Dermis blood vessel endothelial cell (primary cell): ENCODE results near the gene LAMA4. TPM values are rescaled to one million over a fixed set of nuclear protein-coding genes. Genes with fewer than 3 reads are reported as not detected.
A peak's percentile ranks its signal among the peaks of the same experiment; 100 is the strongest.

ENCODE experiments used
- DNase-seq: peaks from one replicate; pipeline ENCODE4 v3.0.0; 2010
- total RNA-seq: library from RNA; depleted of rRNA; stranded (reverse); fragments of >200 nt; gene quantifications from 2 replicates; pipeline ENCODE4 v1.2.3, GENCODE V29; 2014

The LAMA4 gene
- total RNA-seq, 1 donor from 2014 or later = 842 TPM

DNA sequence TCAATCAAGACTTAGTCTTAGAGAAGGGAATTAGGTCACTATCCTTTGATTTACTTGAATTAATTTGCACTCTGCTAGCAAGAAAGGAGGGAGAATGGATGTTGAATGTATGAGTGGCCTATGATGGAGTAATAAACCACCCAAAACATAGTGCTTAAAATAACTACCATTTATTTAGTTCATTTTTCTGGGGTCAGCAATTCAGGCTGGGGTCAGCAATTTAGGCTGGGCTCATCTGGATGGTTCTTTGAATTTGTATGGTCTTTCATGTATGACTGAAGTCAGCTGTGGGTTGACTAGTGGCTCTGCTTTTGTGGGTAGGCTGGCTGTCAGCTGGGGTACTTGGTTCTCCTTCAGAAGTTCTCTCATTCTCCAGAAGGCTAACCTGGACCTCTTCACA, 21.0 kb upstream of the LAMA4 start:
- no peak for DNase-seq

DNA sequence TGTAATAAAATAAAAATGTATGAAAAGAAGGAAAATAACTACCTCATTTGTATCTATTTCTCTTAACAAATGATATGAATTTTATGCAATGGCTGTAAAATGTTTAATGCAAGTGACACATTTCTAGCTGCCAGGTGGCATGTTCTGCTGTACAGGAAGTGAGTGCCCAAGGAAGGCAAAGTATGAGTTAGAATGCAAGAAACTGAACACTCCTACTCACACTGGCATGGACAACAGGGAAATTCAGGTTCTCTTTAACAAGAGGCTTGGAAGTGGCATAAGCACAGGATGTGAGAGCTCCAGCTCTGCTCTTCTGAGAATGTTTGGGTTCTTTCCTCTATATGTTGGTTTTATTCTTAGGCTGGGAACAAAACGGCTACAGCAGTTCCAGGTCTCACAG, 20.4 kb upstream of the LAMA4 start:
- no peak for DNase-seq

DNA sequence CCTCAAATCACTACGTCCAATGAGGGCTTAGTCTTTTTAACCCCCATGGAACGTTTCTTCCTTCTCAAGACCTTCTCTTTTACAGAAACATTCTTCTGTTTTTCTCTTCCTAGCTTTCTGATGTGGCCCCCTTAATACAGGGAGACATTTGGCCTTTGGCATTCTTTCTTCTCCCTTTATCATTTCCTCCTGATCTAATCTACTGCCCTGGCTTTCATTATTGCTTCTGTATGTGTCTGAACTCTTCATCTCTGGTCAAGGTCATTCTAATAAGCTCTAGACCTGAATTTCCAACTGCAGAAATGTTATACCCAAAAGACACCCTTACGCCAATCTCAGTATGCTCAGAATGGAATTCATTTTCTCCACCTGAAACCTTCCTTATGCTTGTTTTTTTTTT, 18.4 kb upstream of the LAMA4 start:
- DNase-seq = no peak

DNA sequence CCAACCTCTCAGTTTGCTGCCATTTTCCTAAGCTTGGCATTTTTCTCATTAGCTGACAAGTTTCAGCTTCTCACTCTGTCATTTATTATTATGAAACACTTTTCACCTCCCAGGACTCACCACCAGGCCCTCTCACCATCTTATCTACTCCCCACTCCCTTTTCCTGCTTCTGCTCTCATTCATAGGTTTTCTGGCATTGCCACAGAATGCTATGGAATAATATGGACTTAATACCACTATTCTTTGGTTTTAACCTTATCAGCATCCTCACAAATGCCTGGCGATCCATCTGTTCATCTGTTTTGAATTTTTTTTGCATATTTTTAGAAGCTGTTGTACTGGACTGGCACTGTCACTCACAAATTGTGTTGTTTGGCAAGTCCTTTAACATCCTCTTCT, 16.4 kb upstream of the LAMA4 start:
- no peak for DNase-seq

- no peak for DNase-seq
These were observed 15.7 kb upstream of the LAMA4 start for GRCh38 chr6:112269979-112270566.

GRCh38 chr6:112269114-112269513, 14.7 kb upstream of the LAMA4 start:
- DNase-seq = peak; percentile 86

DNA sequence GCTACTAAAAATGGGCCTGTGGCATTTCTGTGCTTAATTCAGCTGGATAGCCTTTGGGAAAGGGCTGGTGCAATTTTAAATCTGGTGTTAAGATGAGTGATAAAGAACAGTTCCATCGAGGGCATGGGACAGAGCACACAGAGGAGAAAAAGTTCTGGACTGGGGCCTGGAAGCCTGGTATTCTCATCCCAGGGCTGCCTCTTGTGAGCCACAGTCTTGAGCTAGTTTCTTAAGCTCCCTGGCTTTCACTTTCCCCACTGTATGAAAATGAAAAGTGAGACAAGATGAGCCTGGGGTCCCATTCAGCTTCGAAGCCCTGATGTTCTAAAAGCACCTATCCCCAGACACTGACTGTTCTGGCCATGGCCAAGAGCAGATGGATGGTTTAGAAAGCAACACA, 14.3 kb upstream of the LAMA4 start:
- DNase-seq = peak; percentile 24

DNA sequence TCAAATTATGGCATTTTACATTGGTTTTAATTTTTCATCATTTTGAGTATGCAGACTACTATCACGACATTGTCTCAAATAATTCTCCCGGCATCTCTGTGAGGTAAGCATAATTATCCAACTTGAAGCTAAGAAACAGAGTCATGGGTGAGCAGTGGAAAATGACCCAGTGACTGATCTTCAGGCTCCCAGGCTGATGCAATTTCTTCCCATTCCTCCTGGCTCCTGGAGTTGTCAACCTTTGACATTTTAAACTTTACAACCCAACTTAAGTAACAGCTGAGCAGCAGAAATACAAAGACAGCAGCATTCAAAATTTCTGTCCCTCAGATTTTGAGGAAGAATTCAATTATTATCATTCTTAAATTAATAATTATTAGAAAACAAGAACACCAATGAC, 13.7 kb upstream of the LAMA4 start:
- no peak for DNase-seq

- DNase-seq = no peak
These were observed 12.0 kb upstream of the LAMA4 start for GRCh38 chr6:112266331-112266730.

DNA sequence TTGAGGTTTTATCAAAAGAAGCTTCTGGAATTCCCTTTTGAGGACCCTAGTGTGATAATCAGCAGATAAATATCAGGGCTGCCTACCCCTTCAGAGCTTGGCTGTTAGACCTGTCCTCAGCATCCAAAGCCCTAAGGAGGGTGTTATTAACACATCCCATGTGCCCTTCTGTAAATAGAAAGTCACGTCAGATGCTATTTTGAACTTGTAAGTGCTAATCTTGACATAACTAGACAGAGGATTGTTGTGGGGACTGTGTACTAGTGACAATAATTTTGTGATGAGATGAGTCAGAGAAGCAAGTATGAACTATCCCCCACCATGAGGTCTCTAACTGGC, 4.9 kb upstream of the LAMA4 start:
- DNase-seq = no peak

GRCh38 chr6:112258642-112259336, 4.4 kb upstream of the LAMA4 start:
- DNase-seq = no peak

GRCh38 chr6:112257178-112257855, 3.0 kb upstream of the LAMA4 start:
- DNase-seq = no peak

DNA sequence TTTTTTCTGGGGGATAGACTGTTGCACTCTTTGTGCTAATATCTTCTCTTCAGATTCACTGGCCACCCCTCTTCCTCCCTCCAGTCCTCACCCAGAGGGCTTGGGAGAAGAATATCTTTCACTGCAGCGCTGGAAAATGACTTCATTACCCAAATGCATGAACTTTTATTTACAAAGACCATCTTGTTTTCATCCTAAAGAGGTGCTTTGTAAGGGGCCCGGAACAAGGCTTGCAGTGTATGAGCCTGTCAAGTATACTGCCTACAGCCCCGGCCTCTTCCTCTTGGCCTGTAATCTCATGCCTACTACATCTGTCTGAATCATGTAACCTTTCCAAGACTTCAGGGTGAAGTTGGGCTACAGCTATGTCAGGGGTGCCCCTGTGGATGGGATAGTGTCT, 554 bp upstream of the LAMA4 start:
- peak; percentile 49 for DNase-seq

GRCh38 chr6:112253498-112253840, 898 bp downstream of the LAMA4 start:
- DNase-seq = peak; percentile 52

DNA sequence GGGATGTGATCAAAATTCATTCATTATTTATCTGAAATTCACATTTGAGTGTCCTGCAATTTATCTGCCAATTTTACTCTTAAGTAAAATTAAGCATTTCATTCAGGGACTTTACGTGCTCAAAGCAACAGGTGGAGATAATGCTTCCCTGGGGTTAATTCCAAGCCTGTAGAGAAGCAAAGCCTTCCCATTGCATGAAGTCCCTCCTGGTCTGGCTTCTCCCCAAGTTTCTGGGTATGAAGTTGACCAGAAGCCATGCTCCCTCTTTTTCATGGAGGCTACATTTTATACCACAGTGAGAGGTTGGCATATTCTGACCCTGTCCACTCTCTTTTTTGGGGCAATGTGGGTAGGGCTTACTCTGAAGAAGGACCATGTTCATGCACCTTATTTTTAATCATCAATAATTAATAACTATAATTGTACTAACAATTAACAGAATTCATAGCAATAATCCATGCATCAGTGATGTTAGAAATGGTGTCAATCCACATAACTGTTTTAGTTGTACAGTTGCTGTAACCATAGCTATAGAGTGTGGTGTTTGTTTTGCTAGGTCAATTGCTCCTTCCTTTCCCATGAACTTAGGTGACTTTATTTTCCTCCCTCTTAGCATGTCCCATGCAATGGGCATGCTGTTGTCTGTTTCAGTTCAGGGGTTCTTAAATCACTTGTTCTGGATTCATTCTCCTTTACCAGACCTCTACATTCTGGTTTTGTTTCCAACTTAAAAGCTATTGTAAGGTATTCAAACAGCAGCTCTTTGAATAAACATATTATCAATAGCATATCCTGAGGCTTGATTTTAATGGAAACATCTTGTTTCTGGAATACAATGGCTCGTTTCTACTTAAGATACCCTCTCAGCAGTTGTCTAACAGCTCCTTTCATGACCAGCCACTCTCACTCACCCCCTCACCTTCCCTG, 1.5 kb downstream of the LAMA4 start:
- peak; percentile 88 for DNase-seq

DNA sequence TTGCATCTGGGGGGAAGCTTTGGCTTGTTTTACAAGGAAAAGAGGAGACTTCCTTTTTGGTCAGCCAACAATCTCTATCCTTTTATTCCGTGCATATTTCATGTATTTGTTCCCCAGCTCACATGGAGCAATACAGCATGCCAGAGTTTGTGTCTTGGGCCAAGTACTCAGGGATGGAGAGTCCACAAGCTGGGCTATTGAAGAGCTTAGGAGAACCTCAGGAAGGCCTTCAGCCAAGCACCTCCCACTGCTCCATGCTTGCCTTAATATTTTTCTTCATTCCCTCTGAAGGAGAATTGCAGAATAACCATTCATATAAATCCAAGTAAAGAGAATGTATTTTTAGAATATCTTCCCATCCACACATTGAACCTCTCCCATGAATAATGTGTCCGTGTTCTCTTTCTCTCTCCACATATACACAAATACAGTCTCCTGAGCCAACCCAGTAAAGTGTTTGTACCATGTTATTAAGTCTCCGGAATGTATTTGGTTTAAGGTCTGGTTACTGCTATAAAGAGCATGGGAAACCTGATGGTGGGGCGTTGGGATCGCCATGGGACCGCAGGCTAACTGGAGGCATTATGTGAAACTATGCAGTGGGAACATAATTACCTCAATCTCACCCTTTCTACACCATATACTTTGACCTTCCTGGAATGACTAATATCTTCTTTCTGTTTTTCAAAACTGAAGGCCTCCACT, 3.0 kb downstream of the LAMA4 start:
- DNase-seq = peak; percentile 71

DNA sequence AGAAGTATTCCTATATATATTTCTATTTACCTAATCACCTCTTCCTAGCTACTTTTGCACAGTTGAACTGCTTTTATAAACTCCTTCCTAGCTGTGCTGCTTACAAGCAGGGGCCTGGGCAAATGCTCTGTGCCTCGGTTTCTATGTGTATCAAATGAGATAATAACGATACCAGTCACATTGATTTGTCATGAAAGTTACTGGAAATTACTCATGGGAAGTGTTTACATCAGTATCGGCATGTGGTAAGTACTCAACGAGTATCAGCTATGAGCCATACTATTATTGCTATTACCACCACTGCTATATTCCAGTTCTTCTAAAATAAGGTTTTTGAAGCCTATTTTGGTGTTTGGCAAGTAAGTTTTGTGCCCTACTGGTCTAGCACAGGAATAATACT, 4.9 kb downstream of the LAMA4 start:
- DNase-seq = peak; percentile 72

DNA sequence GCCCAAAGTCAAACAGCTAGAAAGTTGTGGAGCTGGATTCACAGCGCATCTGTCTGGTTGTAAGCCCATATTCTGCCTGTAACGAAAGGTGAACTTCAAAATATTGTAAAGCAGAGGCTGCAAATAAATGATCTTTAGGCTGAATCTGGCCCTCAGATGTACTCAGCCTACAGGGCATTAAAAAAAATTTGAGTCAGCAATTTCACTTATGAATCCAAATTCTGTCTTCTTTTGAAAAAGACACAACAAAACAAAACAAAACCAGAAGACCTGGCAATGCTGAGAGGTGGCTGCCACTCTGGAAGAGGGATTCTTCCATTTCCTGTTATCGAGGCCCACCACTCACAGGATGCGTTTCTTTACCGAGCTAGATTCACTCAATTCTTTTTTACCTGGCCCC, 7.1 kb downstream of the LAMA4 start:
- peak; percentile 5 for DNase-seq

GRCh38 chr6:112245511-112246203, 8.7 kb downstream of the LAMA4 start:
- peak; percentile 8 for DNase-seq

DNA sequence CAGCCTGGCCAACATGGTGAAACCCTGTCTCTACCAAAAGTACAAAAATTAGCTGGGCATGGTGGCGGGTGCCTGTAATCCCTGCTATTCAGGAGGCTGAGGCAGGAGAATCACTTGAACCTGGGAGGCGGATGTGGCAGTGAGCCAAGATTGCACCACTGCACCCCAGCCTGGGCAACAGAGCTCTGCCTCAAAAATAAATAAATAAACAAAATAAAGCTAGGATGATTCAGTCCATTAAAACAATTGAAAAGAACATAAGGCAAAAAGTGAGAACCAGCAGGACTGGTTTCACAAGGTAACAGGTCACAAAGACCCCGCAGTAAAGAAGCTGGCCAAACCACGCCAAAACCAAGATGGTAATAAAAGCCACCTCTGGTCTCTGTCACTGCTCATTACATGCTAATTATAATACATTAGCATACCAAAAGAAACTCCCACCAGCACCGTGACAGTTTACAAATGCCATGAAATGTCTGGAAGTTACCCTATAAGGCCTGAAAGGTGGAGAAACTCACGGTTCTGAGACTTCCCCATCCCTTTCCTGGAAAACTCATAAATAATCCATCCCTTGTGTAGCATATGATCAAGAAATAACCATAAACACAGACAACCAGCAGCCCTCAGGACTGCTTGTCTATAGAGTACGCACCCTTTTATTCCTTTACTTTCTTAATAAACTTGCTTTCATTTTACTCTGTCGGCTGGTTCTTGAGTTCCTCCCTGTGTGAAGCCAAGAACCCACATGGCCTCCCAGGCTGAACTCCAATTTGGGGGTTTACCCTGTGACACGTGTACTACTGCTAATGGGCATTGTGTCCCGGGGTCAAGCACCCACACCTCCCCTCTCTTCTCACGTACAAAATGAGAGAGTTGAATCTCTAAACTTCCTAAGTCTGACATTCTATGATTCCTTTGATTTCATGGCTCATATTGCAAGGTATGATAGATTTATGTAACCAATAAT, 10.2 kb downstream of the LAMA4 start:
- DNase-seq = peak; percentile 15
